ENCODE results near the gene ZNF221.

The ZNF221 gene

DNA sequence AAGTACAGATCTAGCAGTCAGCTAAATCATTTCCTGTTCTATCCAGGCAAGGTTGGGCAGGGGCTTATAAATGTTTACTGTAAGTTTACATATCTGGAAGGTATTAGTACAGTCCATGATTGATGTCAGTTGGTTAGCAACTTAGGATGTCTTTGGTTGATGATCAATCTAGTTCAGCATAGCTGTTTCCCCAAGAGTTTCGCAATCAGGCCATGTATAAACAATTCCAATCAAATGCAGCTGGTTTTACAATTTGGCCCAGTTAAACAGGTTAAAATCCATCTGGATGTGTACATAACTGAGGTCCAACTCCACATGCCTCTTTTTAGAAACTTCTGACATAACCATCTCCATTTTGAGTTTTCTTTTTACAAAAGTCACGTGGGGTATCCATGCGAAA, 6.9 kb downstream of the ZNF221 start:
- DNase-seq (ENCODE audit: low read depth in 2 of 2), result no peak

- no peak for DNase-seq (ENCODE audit: low read depth in 2 of 2)
Observed at GRCh38 chr19:43960411-43960810, 9.4 kb downstream of the ZNF221 start.

DNA sequence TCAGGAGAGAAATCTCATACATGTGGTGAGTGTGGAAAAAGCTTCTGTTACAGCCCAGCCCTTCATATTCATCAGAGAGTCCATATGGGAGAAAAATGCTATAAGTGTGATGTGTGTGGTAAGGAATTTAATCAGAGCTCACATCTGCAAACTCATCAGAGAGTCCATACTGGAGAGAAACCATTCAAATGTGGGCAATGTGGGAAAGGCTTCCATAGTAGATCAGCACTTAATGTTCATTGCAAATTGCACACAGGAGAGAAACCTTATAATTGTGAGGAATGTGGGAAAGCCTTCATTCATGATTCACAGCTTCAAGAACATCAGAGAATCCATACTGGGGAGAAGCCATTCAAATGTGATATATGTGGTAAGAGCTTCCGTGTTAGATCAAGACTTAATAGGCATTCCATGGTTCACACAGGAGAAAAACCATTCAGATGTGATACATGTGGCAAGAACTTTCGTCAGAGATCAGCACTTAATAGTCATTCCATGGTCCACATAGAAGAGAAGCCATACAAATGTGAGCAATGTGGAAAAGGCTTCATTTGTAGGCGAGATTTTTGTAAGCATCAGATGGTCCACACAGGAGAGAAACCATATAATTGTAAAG, 15.2 kb downstream of the ZNF221 start:
- no peak for DNase-seq (ENCODE audit: low read depth in 2 of 2)

GRCh38 chr19:43976732-43977131, 25.7 kb downstream of the ZNF221 start:
- no peak for DNase-seq (ENCODE audit: low read depth in 2 of 2)

DNA sequence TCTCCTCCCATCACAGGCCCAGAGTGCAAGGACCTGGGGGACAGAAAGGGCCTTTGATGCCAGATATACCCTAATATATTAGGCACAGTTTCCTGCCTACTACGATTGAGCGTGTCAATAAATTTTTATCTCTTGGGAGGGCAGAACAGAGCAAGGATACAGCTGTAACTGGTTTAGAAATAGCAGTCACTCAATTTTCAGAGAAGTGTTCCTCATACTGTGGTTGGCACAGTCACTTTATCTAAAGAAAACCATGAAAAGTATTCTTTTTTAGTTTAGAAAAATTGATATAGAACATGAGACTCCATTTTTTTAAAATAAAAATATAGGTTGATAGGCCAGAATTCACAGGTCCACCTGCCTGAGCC, 32.5 kb downstream of the ZNF221 start:
- DNase-seq (ENCODE audit: low read depth in 2 of 2), result no peak

GRCh38 chr19:43983912-43984686, 33.1 kb downstream of the ZNF221 start, which contains the start of gene ZNF155:
Gene ZNF155 (plus strand): TSS chr19:43984188. CDS start chr19:43988544, 4,356 bp downstream.
- DNase-seq (ENCODE audit: low read depth in 2 of 2), result peak; percentile 57 to 61

DNA sequence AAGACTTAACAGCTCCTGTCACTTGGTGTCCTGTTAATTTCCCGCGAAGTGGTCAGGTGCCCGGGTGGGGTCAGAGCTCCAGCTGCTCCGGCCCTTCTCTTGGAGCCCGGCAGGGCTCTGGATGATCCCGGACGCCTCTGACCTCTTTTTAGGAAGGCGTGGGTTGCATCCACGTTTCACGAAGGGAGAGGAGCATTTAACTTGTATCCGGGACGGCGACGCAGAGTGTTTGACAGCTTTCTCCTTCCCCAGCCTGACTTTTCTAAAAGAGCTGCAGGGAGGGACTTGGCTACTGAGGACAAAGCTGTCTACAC, 33.6 kb downstream of the ZNF221 start:
- DNase-seq (ENCODE audit: low read depth in 2 of 2), result no peak

DNA sequence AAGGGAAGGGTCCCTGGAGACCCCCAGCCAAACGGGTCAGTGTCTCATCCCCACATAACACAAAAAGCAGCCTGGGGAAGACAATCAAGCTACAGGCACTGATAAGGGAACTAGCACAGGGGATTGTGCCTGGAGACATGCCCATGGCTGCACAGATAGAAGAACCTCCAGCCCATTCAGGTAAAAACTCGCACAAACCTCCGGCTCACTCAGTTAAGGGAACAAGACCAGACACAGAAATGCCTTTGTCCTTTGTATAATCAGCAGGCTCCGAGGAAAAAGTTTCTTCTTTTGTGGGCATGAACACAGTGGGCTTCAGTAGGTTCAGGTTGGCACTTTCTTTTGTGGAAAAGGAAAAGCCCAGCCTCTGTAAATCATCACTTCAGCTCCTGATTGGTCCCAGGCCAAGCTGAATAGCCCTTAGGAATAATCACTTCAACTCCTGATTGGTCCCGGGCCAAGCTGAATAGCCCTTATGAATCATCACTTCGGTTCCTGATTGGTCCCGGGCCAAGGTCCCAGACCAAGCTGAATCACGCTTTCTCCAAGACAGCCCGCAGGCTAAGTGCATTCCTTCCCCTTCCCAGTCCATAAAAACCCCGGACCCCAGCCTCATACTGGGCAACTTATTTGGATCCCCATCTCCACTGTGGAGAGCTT, 46.7 kb downstream of the ZNF221 start:
- no peak for DNase-seq (ENCODE audit: low read depth in 2 of 2)

DNA sequence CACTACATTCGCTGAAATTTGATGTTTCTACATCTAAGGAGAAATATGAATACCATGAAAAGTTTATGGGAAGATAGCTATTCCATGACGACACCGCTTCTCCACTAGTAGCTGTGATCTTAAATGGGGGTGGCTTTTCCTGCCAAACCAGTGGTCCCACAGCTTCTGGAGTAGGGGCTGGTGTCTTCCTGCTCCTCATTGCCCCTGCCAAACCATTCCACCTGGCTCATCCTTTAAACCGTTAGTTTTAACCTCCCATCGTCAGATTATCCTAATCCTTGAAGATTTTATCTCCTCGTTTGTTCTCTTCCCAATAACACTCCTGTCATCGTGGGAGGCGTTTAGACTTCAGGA, 51.2 kb downstream of the ZNF221 start:
- DNase-seq (ENCODE audit: low read depth in 2 of 2), result no peak

DNA sequence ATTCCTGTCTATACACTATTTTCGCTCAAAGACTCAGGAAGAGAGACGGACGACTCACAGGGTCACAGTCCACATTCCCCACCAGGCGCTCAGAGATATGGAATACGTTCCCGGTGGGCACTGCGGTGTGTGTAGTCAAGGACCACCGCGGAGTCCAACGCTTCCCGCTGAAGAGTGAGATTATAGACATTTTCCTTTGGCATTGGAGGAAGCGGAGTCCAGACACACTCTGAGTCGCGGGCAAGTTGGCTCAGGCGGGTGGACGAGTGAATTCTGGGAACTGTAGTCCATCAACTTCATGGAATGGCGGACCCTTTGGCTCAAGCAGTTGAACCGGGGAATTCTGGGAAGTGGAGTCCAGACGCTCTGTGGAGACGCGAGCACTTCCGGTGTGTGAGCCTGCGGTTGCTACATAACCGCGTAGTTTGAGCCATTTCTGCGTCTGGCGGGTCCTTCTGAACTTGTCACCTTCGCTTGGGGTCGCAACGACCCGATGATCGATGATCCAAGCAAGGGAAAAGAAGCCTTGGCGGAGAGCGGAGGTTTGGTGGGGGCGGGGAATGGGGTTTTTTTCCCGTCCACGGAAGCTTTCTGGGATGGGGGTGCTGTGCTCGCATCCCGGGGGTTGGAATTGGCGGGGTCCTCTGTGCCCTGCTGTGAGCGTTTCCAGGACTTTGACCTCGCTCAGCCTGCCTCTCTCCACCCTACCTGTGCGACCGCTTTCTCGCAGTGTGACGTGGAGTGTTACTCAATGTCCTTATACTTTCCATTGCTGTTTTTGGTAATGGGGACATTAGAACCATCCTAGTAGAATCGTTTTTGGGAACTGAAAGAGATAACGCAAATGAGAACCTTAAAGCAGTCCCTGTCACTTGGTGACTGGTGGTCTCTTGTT, 51.8 kb downstream of the ZNF221 start, which contains the start of gene ZNF230:
TSS of gene ZNF230 (plus strand) at position 392 of the 895 bp plus-strand sequence. CDS start 4,122 bp downstream, outside the sequence.
- peak; percentile 72 to 79 for DNase-seq (ENCODE audit: low read depth in 2 of 2)

GRCh38 chr19:44003461-44004009, 52.5 kb downstream of the ZNF221 start:
- no peak for DNase-seq (ENCODE audit: low read depth in 2 of 2)

GRCh38 chr19:44005973-44006372, 54.9 kb downstream of the ZNF221 start:
- DNase-seq (ENCODE audit: low read depth in 2 of 2), result no peak

- DNase-seq (ENCODE audit: low read depth in 2 of 2), result no peak
Observed at GRCh38 chr19:44007473-44007872, 56.4 kb downstream of the ZNF221 start.

GRCh38 chr19:44010468-44010867, 59.4 kb downstream of the ZNF221 start:
- no peak for DNase-seq (ENCODE audit: low read depth in 2 of 2)

Data from stimulated activated CD8-positive, alpha-beta memory T cell treated with anti-CD3 and anti-CD28 coated beads, Interleukin-15, amount 100 ng/mL, for 48 hours (primary cell).